GM23248 (cell line): ENCODE measurements around the gene OR2B2. TPM values are rescaled to one million over a fixed set of nuclear protein-coding genes. Genes with fewer than 3 reads are reported as not detected.
A peak's percentile ranks its signal among the peaks of the same experiment; 100 is the strongest.

Source experiments
- DNase-seq: peaks from one replicate; pipeline ENCODE4 v3.0.0-alpha.2; 2015
- H2AFZ ChIP-seq: fragments of 200-600 bp; sonication (generic); 2 replicates; pipeline ENCODE4 v1.6.1; 2016; ENCODE audit warnings: antibody characterized with exemption
- H3F3A ChIP-seq: fragments of 200-600 bp; sonication (generic); 2 replicates; pipeline ENCODE4 v1.6.1; 2016; ENCODE audit warnings: mild to moderate bottlenecking, antibody characterized with exemption, mixed run types; ENCODE audit not compliant: insufficient read depth
- H3K27ac ChIP-seq: fragments of 200-600 bp; sonication (generic); 2 replicates; pipeline ENCODE4 v1.5.1; 2016; ENCODE audit warnings: mild to moderate bottlenecking
- H3K27me3 ChIP-seq: fragments of 200-600 bp; sonication (generic); replicated peaks from 2 replicates; pipeline ENCODE4 v1.6.1; 2016; ENCODE audit warnings: mild to moderate bottlenecking; ENCODE audit not compliant: insufficient read depth
- H3K36me3 ChIP-seq: fragments of 200-600 bp; sonication (generic); 2 replicates; pipeline ENCODE4 v1.6.1; 2016; ENCODE audit warnings: low read depth, mild to moderate bottlenecking
- H3K4me1 ChIP-seq: fragments of 200-600 bp; sonication (generic); 2 replicates; pipeline ENCODE4 v1.6.1; 2016; ENCODE audit warnings: mild to moderate bottlenecking; ENCODE audit not compliant: insufficient read depth
- H3K4me2 ChIP-seq: fragments of 200-600 bp; sonication (generic); one replicate; pipeline ENCODE4 v1.6.1; 2016; ENCODE audit warnings: mild to moderate bottlenecking; ENCODE audit not compliant: unreplicated experiment
- H3K4me3 ChIP-seq: fragments of 200-600 bp; sonication (generic); 2 replicates; pipeline ENCODE4 v1.5.1; 2016; ENCODE audit warnings: mild to moderate bottlenecking
- H3K79me2 ChIP-seq: fragments of 200-600 bp; sonication (generic); 2 replicates; pipeline ENCODE4 v1.6.1; 2016; ENCODE audit warnings: mild to moderate bottlenecking; ENCODE audit not compliant: insufficient read depth
- H3K9ac ChIP-seq: fragments of 200-600 bp; sonication (generic); 2 replicates; pipeline ENCODE4 v1.6.1; 2016; ENCODE audit warnings: mild to moderate bottlenecking
- H3K9me2 ChIP-seq: fragments of 200-600 bp; sonication (generic); 2 replicates; pipeline ENCODE4 v1.6.1; 2016; ENCODE audit warnings: mixed run types, mild to moderate bottlenecking, moderate library complexity; ENCODE audit not compliant: insufficient read depth
- H3K9me3 ChIP-seq: fragments of 200-600 bp; sonication (generic); one replicate; pipeline ENCODE4 v1.6.1; 2017; ENCODE audit warnings: low read depth
- H4K20me1 ChIP-seq: fragments of 200-600 bp; sonication (generic); 2 replicates; pipeline ENCODE4 v1.6.0; 2016; ENCODE audit not compliant: insufficient read depth
- EZH2 ChIP-seq: fragments of 200-600 bp; sonication (generic); IDR thresholded peaks from 2 replicates; pipeline ENCODE4 v1.6.1; 2018; ENCODE audit warnings: antibody characterized with exemption, mild to moderate bottlenecking; ENCODE audit not compliant: insufficient read depth, poor library complexity, severe bottlenecking
- EZH2phosphoT487 ChIP-seq: fragments of 200-600 bp; sonication (generic); IDR thresholded peaks from 2 replicates; pipeline ENCODE4 v1.6.1; 2018; ENCODE audit warnings: antibody characterized with exemption, moderate library complexity, mild to moderate bottlenecking, low read depth; ENCODE audit not compliant: insufficient read depth
- WGBS, 2 experiments: methylation state at CpG; one replicate each; pipeline ENCODE4 v1.1.6; 2015 to 2017; ENCODE audit warnings: low lambda C conversion rate in 2 of 2, low coverage in 1 of 2; ENCODE audit errors: missing lambda C conversion rate in 2 of 2; 5-methylcytosine and 5-hydroxymethylcytosine counted together
- in situ Hi-C: fragments of 300-500 bp; cut with MboI; formaldehyde crosslinking; loops from 2 replicates; pipeline ENCODE4 v1.15.0; 2020
- polyA plus RNA-seq: library from polyadenylated mRNA; unstranded; fragments of >200 nt; fragmentation: Nextera tagmentation; extraction: Ambion mirVana; gene quantifications from 2 replicates; pipeline ENCODE4 v1.2.1, GENCODE V29; 2016
- total RNA-seq: library from RNA; depleted of rRNA; stranded (reverse); fragments of >200 nt; shearing (Covaris generic); gene quantifications from 2 replicates; pipeline ENCODE4 v1.2.3, GENCODE V29; 2014

The OR2B2 gene
- total and polyA plus RNA-seq, 2 experiments from 2014 or later: not detected

DNA sequence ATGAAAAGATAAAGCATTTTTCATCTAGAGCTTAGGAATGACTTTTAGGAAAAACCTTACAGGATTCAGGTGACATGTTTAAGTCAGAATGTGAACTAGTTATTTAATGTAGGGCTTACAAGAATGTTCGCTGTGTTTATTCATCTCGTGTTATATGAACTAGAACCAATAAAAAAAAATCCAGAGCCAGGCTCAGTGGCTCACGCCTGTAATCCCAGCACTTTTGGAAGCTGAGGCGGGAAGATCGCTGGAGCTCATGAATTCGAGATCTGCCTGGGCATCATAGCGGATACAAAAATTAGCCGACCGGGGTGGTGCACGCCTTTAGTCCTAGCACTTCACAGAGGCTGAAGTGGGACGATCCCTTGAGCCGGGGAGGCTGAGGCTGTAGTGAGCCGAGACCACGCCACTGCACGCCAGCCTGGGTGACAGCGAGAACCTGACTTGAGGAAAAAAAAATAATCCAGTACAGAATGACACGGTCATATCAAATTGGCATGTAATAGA is 46.3 kb downstream of the OR2B2 start:
- Histone ChIP-seq H3K27me3 (no peaks in the 10 kb centered on the region), H3K36me3 (no peaks in the 10 kb centered on the region), H3F3A (peaks cover 40% of the 10 kb centered on the region), H3K79me2 (no peaks in the 10 kb centered on the region), H3K27ac (peak overlapping the region; percentile 86), H3K4me1 (peaks cover 7% of the 10 kb centered on the region; the same call in 1 of the 2 replicates), H3K9ac (peak overlapping the region; percentile 87), H3K9me3 (no peaks in the 10 kb centered on the region), H3K9me2 (no peaks in the 10 kb centered on the region), H2AFZ (peak overlapping the region; percentile 93), H3K4me2 (peak overlapping the region; percentile 98), H4K20me1 (no peaks in the 10 kb centered on the region), H3K4me3 (peak overlapping the region; percentile 85)
- no peak for TF ChIP-seq EZH2
- TF ChIP-seq EZH2phosphoT487: no peak
- 1% methylated on average over 17 of the region's 17 CpGs for WGBS, 2 experiments
- peak; percentile 49 for DNase-seq
- in situ Hi-C loops: loop anchor here (25.0 kb wide), 1 partner anchor 1829 kb away; a partner anchor contains a TSS

DNA sequence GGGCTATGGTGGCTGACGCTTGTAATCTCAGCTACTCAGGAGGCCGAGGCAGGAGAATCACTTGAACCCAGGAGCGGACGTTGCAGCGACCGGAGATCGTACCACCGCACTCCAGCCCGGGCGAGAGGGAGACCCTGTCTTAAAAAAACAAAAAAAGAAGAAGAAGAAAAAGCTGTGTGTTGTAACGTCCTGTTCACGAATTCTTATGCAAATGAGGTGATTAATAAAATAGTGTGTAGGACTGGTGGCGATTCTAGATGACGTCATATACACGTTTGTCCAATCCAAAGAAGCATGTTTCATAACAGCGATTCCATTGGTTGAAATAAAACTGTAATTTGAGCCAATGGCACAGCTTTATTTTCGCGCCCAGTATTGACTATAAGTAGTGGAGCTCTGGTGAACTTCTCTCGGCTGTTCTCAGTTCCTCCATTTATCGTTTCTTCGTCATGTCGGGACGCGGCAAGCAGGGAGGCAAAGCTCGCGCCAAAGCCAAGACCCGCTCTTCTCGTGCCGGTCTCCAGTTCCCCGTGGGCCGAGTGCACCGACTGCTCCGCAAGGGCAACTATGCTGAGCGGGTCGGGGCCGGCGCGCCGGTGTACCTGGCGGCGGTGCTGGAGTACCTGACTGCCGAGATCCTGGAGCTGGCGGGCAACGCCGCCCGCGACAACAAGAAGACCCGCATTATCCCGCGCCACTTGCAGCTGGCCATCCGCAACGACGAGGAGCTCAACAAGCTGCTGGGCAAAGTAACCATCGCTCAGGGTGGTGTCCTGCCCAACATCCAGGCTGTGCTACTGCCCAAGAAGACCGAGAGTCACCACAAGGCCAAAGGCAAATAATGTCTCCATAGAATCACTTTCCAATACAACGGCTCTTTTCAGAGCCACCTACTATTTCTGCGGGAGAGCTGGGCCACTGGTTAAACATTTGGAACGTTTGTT is 47.0 kb downstream of the OR2B2 start:
- Histone ChIP-seq H3K4me2 (peak overlapping the region; percentile 98), H3K36me3 (no peaks in the 10 kb centered on the region), H3K4me1 (peaks cover 7% of the 10 kb centered on the region; the same call in 1 of the 2 replicates), H3K79me2 (no peaks in the 10 kb centered on the region), H3K9me2 (no peaks in the 10 kb centered on the region), H3K9ac (peak overlapping the region; percentile 87), H2AFZ (peak overlapping the region; percentile 93), H3K27ac (peak overlapping the region; percentile 86), H4K20me1 (no peaks in the 10 kb centered on the region), H3K4me3 (peak overlapping the region; percentile 85), H3K27me3 (no peaks in the 10 kb centered on the region), H3F3A (peaks cover 33% of the 10 kb centered on the region), H3K9me3 (no peaks in the 10 kb centered on the region)
- in situ Hi-C loops: loop anchor here (25.0 kb wide), 1 partner anchor 1828 kb away; a partner anchor contains a TSS
- DNase-seq: peak; percentile 97
- TF ChIP-seq EZH2 (no peak), EZH2phosphoT487 (no peak)
- 1 to 2% methylated on average over 55 to 58 of the region's 58 CpGs for whole genome bisulfite sequencing, 2 experiments

DNA sequence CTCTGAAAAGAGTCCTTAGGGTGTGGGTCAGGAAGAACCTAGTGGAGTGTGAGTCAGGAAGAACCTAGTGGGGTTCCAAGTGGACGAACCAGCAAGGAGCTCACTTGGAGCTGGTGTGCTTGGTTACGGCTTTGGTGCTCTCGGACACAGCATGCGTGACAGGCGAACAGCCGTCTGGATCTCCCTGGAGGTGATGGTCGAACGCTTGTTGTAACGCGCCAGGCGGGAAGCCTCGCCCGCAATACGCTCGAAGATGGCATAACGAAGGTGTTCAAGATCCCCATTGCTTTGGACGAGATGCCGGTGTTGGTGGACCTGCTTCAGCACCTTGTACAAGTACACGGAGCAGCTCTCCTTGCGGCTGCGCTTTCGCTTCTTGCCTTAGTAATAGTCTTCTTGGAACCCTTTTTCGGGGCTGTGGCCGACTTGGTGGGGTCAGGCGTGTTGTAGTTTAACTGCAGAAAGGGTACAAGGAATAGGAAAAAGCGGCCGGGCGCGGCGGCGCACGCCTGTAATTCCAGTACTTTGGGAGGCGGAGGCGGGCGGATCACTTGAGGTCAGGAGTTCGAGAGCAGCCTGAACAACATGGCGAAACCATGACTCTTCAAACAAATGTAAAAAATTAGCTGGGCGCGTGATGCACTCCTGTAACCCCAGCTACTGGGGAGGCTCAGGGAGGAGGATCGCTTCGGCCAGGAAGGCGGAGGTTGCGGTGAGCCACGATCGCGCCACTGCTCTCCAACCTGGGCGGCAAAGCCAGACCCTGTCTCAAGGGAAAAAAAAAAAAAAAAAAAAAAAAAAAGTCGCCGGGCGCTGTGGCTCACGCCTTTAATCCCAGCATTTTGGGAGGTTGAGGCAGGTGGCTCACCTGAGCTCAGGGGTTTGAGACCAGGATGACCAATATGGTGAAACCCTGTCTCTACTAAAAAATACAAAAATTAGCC is 48.0 kb downstream of the OR2B2 start:
- H3K27me3 ChIP-seq: no peaks in the 10 kb centered on the region
- peak overlapping the region; percentile 86 for H3K27ac ChIP-seq
- H3K4me2 ChIP-seq: peak overlapping the region; percentile 98
- H4K20me1 ChIP-seq: no peaks in the 10 kb centered on the region
- H3K9me2 ChIP-seq: no peaks in the 10 kb centered on the region
- H3K4me3 ChIP-seq: peak overlapping the region; percentile 85
- peak overlapping the region; percentile 87 for H3K9ac ChIP-seq
- H3K9me3 ChIP-seq: no peaks in the 10 kb centered on the region
- peak overlapping the region; percentile 93 for H2AFZ ChIP-seq
- H3F3A ChIP-seq: peaks cover 33% of the 10 kb centered on the region
- 10 to 12% methylated on average over 47 to 51 of the region's 51 CpGs for WGBS, 2 experiments
- H3K79me2 ChIP-seq: no peaks in the 10 kb centered on the region
- TF ChIP-seq EZH2phosphoT487: no peak
- TF ChIP-seq EZH2: no peak
- DNase-seq: peak; percentile 52
- H3K36me3 ChIP-seq: no peaks in the 10 kb centered on the region
- peaks cover 7% of the 10 kb centered on the region; the same call in 1 of the 2 replicates for H3K4me1 ChIP-seq
- in situ Hi-C loops: loop anchor here (25.0 kb wide), 1 partner anchor 1827 kb away; a partner anchor contains a TSS
